H1 (cell line): ENCODE measurements around the gene KCNJ2. TPM values are rescaled to one million over a fixed set of nuclear protein-coding genes. Genes with fewer than 3 reads are reported as not detected.

Source experiments
- ATF3 ChIP-seq: IDR thresholded peaks from 2 replicates; pipeline ENCODE4 v1.6.1; 2011; ENCODE audit warnings: low read depth, mild to moderate bottlenecking, low read length; ENCODE audit not compliant: insufficient read depth
- CBX8 ChIP-seq: fragments of 300-800, 300-1000 bp; sonication (generic); IDR thresholded peaks from 2 replicates; pipeline ENCODE4 v1.7.1; 2016; ENCODE audit warnings: low read depth, low read length, borderline replicate concordance
- CTBP2 ChIP-seq: IDR thresholded peaks from 2 replicates; pipeline ENCODE4 v1.7.0; 2011; ENCODE audit warnings: borderline replicate concordance, mild to moderate bottlenecking, moderate library complexity, mixed read lengths, low read length; ENCODE audit not compliant: insufficient read depth, insufficient read length
- EGR1 ChIP-seq: IDR thresholded peaks from 2 replicates; pipeline ENCODE4 v1.6.1; 2011; ENCODE audit warnings: low read depth, low read length, borderline replicate concordance
- SIRT6 ChIP-seq: IDR thresholded peaks from one replicate; pipeline ENCODE4 v1.7.1; 2012; ENCODE audit warnings: low read length, inconsistent platforms
- TBP ChIP-seq: IDR thresholded peaks from 2 replicates; pipeline ENCODE4 v1.6.1; 2011; ENCODE audit warnings: low read depth, low read length, improper control_type of control experiment
- TCF12 ChIP-seq: IDR thresholded peaks from 2 replicates; pipeline ENCODE4 v1.6.1; 2011; ENCODE audit warnings: low read depth, mild to moderate bottlenecking, low read length
- polyA plus RNA-seq, 7 experiments: library from polyadenylated mRNA; depleted of rRNA in 3 of 7; stranded (reverse) in 5 of 7; unstranded in 2 of 7; fragments of >200 nt in 5 of 7; fragments of 200-250 nt in 2 of 7; gene quantifications; 1 replicate in 5 of 7; 2 replicates in 1 of 7; 4 replicates in 1 of 7; pipeline versions ENCODE4 v1.2.1 to v1.2.3, GENCODE V29; 2011 to 2013; ENCODE audit warnings: missing spikeins in 2 of 7, mixed read lengths in 2 of 7
- total RNA-seq: library from RNA; stranded (reverse); fragmentation: NEBNext Ultra II Directional; extraction: Animal tissue kit (Norgen Biotek cat#: 25700); gene quantifications from 2 replicates; pipeline ENCODE4 v1.2.1, GENCODE V29; 2021

KCNJ2 gene
- total and polyA plus RNA-seq, 2 of the 8 experiments (the other 6 are each of a cell fraction or from before 2014, with no cell fraction given), result 0.23 to 0.76 TPM

GRCh38 chr17:70208825-70209555 lies 39.7 kb downstream of the KCNJ2 start (continued):
- no peak for TF ChIP-seq SIRT6
- TF ChIP-seq EGR1, result no peak
- no peak for TF ChIP-seq CBX8
- TF ChIP-seq TCF12, result no peak
- no peak for TF ChIP-seq TBP
- TF ChIP-seq ATF3, result no peak
- no peak for TF ChIP-seq CTBP2
